HG03558 (cell line): Measurements from ENCODE around the gene ZYX.
A peak's percentile ranks its signal among the peaks of the same experiment; 100 is the strongest.

ENCODE experiments used
- ATAC-seq: cut with Tn5 transposase; IDR thresholded peaks from one replicate; pipeline ENCODE4 v1.9.1; 2021; ENCODE audit warnings: moderate number of reproducible peaks; ENCODE audit not compliant: unreplicated experiment; ENCODE audit errors: extremely low read depth

The ZYX gene

DNA sequence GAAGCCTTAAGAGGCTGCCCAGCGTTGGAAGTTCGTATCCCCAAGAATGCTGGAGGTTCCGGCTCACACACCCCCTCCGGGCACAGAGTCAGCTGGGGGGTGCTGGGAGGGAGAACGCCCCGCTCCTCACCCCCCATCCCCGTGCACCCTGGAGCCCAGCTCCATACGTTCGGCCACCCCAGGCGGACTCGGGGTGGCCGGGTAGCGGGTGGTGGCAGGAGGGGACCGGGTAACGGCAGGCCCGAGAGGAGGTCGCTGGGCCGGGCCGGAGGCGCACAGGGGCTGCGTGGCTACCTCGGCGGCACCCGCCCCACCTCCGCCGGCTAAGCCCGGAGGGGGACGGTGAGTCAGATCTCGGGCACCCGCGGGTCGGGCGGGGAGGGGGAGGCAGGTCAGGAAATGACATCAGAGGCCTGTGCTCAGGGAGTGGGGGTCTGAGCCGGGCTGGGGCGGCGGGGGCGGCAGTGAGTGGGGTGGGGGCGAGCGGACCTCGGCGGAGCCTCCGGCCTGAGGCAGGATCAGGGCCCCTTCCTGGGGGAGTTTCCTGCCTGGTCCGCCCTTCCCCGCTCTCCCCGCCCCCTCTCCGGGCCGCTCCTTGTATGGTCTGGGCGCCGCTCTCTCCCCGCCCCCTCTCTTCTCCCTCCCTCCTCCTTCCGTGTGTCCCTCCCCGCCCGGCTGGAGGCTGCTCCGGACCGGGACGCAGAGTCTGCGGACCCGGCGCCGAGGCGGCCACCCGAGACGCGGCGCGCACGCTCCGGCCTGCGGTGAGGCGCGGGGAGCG lies at the start of gene ZYX:
TSS of gene ZYX (plus strand) at position 700 of the 781 bp plus-strand sequence. CDS start 227 bp downstream, outside the sequence.
- peak; percentile 44 for ATAC-seq

DNA sequence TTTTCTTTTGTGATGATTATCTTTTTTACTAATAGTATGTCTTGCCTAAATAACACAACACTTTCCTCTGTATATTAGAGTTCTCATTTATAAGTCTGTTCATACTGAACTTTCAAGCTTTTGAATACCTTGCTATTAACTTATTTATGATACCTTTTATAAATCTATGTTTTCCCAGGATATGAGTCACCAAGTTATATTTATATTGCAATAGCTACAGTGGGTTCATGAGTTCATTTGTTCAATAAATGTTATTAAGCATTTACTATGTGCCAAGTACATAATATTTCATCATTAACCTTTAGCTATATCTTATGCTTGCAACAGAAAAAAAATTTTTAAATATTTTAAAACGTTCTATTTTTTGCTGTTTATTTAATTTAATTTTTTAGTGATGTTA lies 46.9 kb upstream of the ZYX start:
- ATAC-seq, result no peak

- no peak for ATAC-seq
These were observed 43.9 kb upstream of the ZYX start for GRCh38 chr7:143337216-143337615.

- no peak for ATAC-seq
These were observed 39.3 kb upstream of the ZYX start for GRCh38 chr7:143341842-143342241.

DNA sequence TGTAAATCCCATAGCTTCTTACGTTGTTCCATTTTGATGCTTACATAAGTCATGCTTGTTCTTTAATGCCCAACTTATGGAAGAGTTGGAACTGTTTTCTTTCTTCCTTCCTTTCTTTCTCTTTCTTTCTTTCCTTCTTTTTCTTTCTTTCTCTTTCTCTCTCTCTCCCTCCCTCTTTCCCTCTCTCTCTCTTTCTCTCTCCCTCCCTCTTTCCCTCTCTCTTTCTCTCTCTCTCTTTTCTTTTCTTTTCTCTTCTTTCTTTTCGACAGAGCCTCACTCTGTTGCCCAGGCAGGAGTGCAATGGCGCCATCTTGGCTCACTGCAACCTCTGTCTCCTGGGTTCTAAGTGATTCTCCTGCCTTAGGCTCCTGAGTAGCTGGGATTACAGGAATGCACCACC lies 37.5 kb upstream of the ZYX start:
- ATAC-seq, result no peak

GRCh38 chr7:143345428-143345900 lies 35.7 kb upstream of the ZYX start:
- no peak for ATAC-seq

DNA sequence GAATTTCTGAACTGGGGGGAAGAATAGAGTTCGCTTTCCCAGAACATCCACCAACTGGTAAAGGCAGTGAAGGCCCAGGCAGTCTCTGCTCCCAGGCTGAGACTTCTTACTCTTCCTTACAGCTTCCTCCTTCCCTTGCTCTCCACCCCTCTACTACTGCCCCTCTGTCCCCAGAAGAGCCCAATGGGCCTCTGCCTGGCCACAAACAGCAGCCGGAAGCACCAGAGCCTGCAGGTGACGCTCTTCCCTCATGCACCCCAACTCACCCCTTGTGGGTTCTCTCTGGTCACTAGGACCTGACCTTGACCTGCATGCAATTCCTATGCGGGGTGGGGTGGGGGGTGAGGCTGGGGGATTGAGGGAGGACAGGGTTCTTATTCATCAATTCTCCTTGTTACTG lies 35.1 kb upstream of the ZYX start:
- ATAC-seq, result no peak

DNA sequence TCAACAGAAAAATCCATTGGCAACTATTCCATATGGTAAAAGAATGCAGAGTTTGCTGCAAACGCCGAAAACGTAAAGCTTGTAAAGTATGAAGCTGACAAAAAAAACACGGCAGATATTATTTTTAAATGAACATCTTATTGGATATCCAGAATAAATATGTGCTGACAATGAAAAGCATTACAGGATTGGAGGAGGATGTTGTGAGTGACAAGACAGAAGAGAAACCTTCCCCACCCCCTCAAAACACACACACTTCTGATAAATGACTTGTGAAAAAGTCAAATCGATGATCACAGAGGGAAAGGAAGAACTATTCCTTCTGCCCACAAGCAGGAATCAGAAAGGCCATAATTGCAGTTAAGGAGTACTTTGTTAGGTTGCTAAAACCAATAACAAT lies 33.2 kb upstream of the ZYX start:
- ATAC-seq, result no peak

- no peak for ATAC-seq
These were observed 30.1 kb upstream of the ZYX start for GRCh38 chr7:143351060-143351459.

GRCh38 chr7:143351574-143351973 lies 29.6 kb upstream of the ZYX start:
- ATAC-seq, result no peak

- ATAC-seq, result no peak
These were observed 28.6 kb upstream of the ZYX start for GRCh38 chr7:143352531-143353002.

DNA sequence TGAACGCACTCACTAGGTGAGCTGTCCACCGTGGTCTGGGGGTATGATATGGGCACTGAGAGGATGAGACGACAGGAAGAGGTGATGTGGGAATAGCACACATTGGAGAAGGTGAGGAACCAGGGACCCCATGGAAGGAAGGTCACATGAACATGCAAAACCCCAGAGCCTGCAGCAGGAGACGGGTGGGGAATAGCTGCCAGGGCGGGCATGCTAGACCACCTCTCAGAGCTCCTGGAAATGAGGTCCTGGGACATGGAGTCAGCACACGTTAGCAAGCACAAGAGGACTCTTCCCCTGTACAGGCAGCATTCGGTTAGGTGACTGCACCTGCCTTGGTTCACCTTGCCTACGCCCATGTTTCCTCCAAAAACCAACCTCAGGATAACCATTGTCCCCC lies 26.8 kb upstream of the ZYX start:
- ATAC-seq, result no peak

GRCh38 chr7:143354965-143355364 lies 26.2 kb upstream of the ZYX start:
- no peak for ATAC-seq

GRCh38 chr7:143355450-143356385 lies 25.4 kb upstream of the ZYX start:
- ATAC-seq, result no peak

DNA sequence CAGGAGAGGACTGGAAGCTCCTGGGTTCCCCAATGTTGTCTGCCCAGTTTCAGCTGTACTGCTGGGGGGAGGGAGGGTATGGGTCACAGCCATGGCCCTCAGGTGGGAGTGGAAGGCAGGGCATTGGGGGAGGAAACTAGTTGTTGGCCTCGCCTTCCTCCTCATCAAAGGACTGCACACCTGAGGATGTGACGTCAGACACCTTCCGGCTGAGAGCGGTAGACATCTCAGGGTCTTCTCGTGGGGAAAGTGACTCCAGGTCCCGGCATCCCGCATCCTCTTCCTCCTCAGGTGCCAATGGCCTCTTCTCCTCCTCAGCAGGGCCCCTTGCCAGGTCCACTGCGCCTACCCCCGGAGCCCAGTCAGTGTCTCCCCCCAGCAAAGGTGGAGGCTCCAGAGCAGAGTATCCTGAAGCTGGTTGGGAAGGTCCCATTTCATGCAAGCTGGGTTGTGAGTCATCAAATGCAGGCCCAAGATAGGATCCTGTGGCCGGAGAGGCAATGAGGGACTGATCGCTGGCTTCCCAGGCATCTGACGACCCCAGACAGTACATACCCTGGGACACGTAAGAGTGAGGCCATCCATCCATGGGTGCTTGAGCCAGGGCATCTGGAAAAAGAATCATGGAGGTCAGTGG lies 24.6 kb upstream of the ZYX start:
- no peak for ATAC-seq

DNA sequence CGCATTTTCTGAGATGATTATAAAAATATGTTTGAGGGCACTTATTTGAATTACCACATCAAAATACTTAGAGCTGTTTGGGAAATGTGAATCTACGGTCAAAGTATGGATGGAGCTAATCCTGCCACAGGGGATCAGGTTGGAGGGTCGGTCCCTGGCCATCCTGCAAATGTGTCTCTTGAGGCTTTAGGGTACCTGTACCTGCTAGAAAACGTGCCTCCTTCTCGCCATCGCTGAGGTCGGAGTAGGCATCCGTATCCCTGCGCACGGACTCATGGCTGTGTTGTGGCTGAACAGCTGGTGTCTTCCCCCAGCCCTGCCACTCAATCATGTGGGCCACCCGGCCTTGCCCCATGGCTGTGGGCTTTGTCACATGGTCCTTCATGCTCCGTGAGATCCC lies 22.5 kb upstream of the ZYX start:
- ATAC-seq, result no peak

DNA sequence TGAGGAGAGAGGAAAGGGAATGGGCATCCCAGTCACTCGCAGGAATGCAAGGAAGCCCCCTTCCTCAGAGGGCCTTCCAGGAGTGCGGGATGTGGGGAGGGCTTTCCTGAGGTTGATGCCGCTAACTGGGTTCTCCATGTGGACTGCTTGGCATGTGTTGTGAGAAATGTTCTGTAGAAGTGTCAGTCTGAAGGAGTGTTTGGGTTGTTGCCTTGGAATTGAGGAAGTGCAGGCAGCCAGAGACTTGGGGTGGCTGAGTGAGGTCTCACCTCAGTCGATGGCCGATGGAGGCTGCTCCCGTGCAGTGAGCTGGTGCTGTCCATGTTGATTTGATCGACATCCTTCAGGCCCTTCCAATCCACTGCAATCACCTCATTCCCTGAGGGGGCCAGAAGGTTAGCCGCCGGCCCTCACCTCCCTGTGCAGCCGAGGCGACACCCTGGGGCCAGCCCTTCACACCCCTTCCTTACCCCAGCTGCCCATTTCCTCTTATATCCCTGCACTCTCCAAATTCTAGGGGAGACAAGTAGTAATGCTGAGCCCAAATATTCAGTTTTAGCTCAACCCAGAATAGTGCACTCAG lies 21.3 kb upstream of the ZYX start:
- ATAC-seq, result no peak

GRCh38 chr7:143360788-143361551 lies 20.2 kb upstream of the ZYX start:
- no peak for ATAC-seq

GRCh38 chr7:143361552-143362130 lies 19.5 kb upstream of the ZYX start:
- no peak for ATAC-seq
